BE2C (cell line): Measurements from ENCODE around the gene NKIRAS1.

ENCODE experiments used
- DNase-seq: peaks from one replicate; pipeline ENCODE4 v3.0.0-alpha.2; 2020
- H3K27me3 ChIP-seq: fragments of 250-450 bp; sonication (Bioruptor Pico); 2 replicates; pipeline ENCODE4 v1.5.1; 2020; ENCODE audit warnings: mild to moderate bottlenecking
- H3K36me3 ChIP-seq: fragments of 250-450 bp; sonication (Bioruptor Pico); 2 replicates; pipeline ENCODE4 v1.5.1; 2020; ENCODE audit warnings: mild to moderate bottlenecking
- H3K4me1 ChIP-seq: fragments of 250-450 bp; sonication (Bioruptor Pico); 2 replicates; pipeline ENCODE4 v1.5.1; 2020
- H3K4me3 ChIP-seq: 2 replicates; pipeline ENCODE4 v1.5.1; 2011; ENCODE audit warnings: low read depth, low read length
- H3K9me3 ChIP-seq: fragments of 250-450 bp; sonication (Bioruptor Pico); 2 replicates; pipeline ENCODE4 v1.5.1; 2020
- TF ChIP-seq, protein P1 (sequence below): IDR thresholded peaks from 2 replicates; pipeline ENCODE4 v1.5.1; 2012; ENCODE audit warnings: mild to moderate bottlenecking, low read depth, low read length

NKIRAS1 gene

DNA sequence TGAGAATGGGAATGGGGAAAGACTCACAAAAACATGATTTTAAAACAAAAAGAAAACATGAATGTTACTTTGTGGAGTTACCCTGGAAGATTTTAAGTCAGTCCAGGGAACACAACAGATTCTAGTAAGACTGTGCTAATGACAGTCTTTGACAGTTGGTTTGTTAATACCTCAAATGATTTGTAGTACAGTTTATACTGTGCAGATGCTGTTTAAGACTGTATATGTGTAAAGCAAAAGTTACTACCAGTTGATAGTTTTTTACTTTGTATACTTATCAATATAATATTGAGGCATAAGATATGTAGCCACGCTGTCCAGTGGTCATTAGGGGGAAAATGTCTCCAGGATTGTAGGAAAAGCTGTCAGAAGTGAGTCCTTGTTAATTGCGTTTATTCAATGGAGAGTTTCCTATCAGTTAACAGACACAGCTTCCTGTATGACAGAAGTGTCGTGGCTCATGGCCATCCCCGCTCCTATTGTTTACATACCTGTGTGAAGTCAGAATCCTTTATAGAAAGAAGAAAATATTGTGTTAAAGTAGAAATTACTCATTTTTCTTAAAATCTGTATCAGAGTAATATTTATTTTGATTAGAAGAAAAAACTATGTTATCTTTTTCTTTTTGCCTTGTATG lies 36.0 kb downstream of the NKIRAS1 start:
- H3K9me3 ChIP-seq, result no peaks in the 10 kb centered on the region
- H3K4me1 ChIP-seq, result no peaks in the 10 kb centered on the region
- no peaks in the 10 kb centered on the region for H3K27me3 ChIP-seq
- no peak overlapping the region for H3K4me3 ChIP-seq
- H3K36me3 ChIP-seq, result no peaks in the 10 kb centered on the region
- DNase-seq, result no peak
- TF ChIP-seq, protein P1, sequence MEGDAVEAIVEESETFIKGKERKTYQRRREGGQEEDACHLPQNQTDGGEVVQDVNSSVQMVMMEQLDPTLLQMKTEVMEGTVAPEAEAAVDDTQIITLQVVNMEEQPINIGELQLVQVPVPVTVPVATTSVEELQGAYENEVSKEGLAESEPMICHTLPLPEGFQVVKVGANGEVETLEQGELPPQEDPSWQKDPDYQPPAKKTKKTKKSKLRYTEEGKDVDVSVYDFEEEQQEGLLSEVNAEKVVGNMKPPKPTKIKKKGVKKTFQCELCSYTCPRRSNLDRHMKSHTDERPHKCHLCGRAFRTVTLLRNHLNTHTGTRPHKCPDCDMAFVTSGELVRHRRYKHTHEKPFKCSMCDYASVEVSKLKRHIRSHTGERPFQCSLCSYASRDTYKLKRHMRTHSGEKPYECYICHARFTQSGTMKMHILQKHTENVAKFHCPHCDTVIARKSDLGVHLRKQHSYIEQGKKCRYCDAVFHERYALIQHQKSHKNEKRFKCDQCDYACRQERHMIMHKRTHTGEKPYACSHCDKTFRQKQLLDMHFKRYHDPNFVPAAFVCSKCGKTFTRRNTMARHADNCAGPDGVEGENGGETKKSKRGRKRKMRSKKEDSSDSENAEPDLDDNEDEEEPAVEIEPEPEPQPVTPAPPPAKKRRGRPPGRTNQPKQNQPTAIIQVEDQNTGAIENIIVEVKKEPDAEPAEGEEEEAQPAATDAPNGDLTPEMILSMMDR, result no peak

DNA sequence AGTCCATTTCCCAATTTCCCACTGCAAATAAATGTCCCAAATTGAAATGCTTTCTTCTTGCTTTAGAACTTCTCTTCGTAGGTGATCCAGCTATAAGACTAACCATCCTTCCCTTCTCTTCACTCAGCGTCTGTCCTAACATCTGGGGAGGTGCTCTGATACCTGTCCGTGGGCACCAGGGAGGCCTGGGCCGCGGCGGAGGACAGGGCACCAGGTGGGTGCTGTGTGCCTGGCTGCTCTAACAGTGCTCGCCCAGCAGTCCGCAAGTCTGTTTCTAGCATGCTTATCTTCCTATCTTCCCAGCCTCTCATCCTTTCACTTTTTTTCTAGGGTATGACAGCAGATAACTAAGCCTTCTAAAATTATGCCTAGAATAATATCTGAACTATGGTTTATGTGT lies 37.3 kb downstream of the NKIRAS1 start:
- no peaks in the 10 kb centered on the region for H3K27me3 ChIP-seq
- TF ChIP-seq, protein P1, result no peak
- H3K4me3 ChIP-seq, result no peak overlapping the region
- DNase-seq, result no peak
- no peaks in the 10 kb centered on the region for H3K9me3 ChIP-seq
- H3K36me3 ChIP-seq, result no peaks in the 10 kb centered on the region
- no peaks in the 10 kb centered on the region for H3K4me1 ChIP-seq

DNA sequence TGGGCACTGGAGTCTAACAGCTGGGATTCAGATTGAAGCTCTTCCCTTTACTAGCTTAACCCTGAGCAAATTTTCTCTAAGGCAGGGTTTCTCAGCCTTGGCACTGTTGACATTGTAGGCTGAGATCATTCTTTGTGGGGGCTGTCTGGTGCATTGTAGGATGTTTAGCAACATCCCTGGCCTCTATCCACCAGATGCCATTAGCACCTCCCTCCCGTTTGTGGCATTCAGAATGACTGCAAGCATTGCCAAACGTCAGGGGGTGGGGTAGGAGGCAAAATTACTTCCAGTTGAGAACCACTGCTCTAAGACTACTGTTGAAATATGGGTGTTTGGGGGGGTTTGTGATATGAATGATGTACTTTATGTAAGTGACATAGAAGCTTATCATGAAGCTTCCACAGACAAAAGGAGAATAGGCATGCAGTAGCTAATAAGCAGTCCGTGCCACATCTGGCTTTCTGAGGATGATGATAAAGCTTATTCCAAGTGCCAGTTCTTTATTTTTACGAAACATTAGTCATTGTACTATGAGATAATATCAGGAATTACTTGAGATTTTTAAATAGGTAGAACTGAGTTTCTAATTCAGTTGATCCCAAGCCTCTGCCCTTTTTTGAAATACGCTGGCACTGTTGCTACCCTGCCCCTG lies 39.3 kb downstream of the NKIRAS1 start:
- no peaks in the 10 kb centered on the region for H3K4me1 ChIP-seq
- H3K4me3 ChIP-seq, result no peak overlapping the region
- H3K27me3 ChIP-seq, result no peaks in the 10 kb centered on the region
- no peak for DNase-seq
- H3K9me3 ChIP-seq, result no peaks in the 10 kb centered on the region
- no peaks in the 10 kb centered on the region for H3K36me3 ChIP-seq
- TF ChIP-seq, protein P1, result no peak

DNA sequence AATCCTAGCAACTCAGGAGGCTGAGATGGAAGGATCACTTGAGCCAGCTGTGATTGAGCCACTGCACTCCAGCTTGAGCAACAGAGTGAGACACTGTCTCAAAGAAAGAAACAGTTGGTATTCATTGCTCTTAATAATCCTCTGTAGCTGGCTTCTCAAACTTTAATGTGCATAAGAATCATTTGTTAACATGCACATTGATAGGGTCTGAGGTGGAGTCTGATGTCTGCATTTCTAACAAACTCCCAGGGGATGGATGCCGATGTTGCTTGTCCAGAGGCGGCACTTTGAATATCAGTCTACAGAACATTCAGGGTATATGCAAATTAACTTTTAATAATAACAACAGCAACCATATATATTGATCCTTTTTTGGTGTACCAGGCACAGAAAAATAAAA lies 39.9 kb downstream of the NKIRAS1 start:
- Histone ChIP-seq H3K4me3 (no peak overlapping the region), H3K4me1 (no peaks in the 10 kb centered on the region), H3K36me3 (no peaks in the 10 kb centered on the region), H3K9me3 (no peaks in the 10 kb centered on the region), H3K27me3 (no peaks in the 10 kb centered on the region)
- TF ChIP-seq, protein P1, result no peak
- DNase-seq, result no peak

DNA sequence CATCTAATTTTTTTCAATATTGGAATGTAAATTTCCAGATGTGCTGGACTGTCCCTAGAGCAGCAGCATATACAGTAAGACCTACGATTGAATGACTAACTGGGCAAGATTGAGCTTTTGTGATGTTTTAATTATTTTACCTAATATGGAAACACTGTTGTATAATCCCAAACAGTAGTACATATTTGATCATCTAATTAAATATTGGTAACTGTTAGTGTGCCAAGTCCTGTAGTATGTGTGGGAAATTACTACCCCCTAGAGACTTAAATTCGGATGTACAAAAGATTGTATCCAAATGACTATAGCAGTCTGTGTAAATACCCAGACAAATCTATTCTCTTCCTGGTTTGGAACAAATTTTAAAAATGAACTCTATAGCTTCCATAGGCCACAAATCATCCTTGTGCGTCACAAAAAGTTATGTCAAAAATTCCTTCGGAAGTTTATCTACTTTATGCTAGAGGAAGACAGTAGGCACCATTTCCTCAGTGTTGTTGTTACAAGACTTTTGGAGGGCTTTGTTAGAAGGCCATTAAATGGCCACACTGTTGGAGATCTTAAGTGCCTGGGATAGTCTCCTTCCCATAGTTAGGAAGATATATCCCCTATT lies 41.6 kb downstream of the NKIRAS1 start:
- no peaks in the 10 kb centered on the region for H3K9me3 ChIP-seq
- H3K36me3 ChIP-seq, result no peaks in the 10 kb centered on the region
- no peak overlapping the region for H3K4me3 ChIP-seq
- DNase-seq, result no peak
- no peaks in the 10 kb centered on the region for H3K27me3 ChIP-seq
- TF ChIP-seq, protein P1, result no peak
- no peaks in the 10 kb centered on the region for H3K4me1 ChIP-seq
